Activated T-cell treated with anti-CD3 and anti-CD28 coated beads, Interleukin-2, amount 50 U/mL, for 24 hours (primary cell): Measurements from ENCODE around the gene OR4D9.
"Not testable (repeated sequence)": the region's sequence is repeated elsewhere in the genome, so short reads cannot be mapped to it uniquely, and the experiment has no call there.

Source experiments
- DNase-seq: peaks from one replicate; pipeline ENCODE4 v3.0.0-alpha.2; 2020
- H3K27ac Mint-ChIP-seq: 2 replicates; pipeline ENCODE4 v1.8.0; 2020; ENCODE audit warnings: mild to moderate bottlenecking, mixed read lengths
- H3K27me3 Mint-ChIP-seq: 2 replicates; pipeline ENCODE4 v1.8.0; 2020; ENCODE audit warnings: mixed read lengths
- H3K36me3 Mint-ChIP-seq: 2 replicates; pipeline ENCODE4 v1.8.0; 2020; ENCODE audit warnings: low read depth, mixed read lengths
- H3K4me1 Mint-ChIP-seq: 2 replicates; pipeline ENCODE4 v1.8.0; 2020; ENCODE audit warnings: low read depth, mixed read lengths
- H3K4me3 Mint-ChIP-seq: 2 replicates; pipeline ENCODE4 v1.8.0; 2020; ENCODE audit warnings: mild to moderate bottlenecking, moderate library complexity, mixed read lengths
- H3K9me3 Mint-ChIP-seq: 2 replicates; pipeline ENCODE4 v1.8.0; 2020; ENCODE audit warnings: mixed read lengths

The OR4D9 gene

DNA sequence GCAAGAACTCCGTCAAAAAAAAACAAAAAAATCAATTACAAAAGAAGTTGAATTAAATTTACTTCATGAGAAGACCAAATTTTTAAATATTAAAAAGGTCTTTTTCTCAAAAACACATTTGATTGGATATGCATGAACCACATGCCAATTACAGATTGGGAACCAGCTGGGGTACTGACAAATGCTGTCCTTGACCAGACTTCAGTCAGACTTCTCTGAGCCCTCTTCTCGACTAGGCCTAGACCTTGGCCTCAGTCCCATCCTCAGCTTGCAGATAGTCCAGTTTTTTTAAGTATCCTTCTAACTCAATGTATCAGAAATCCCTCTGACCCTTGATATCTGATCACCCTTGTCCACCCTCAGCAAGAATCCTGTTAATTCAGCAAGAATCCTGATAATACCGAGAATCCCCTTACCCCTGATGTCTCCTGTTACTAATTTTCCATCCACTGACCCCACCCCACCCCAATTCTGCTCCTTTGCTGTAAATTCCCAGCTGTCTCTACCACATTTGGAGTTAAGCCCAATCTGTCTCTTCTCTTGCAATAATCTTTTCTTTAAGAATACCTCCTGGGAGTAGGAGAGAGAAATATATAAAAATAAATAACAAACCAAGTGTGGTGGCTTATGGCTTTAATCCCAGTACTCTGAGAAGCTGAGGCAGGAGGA lies 30.9 kb downstream of the OR4D9 start:
- H3K4me3 Mint-ChIP-seq = no peak overlapping the region
- no peaks in the 10 kb centered on the region for H3K36me3 Mint-ChIP-seq
- no peak for DNase-seq
- no peaks in the 10 kb centered on the region for H3K27me3 Mint-ChIP-seq
- no peak overlapping the region for H3K27ac Mint-ChIP-seq
- no peaks in the 10 kb centered on the region for H3K9me3 Mint-ChIP-seq
- peaks cover 20% of the 10 kb centered on the region for H3K4me1 Mint-ChIP-seq

DNA sequence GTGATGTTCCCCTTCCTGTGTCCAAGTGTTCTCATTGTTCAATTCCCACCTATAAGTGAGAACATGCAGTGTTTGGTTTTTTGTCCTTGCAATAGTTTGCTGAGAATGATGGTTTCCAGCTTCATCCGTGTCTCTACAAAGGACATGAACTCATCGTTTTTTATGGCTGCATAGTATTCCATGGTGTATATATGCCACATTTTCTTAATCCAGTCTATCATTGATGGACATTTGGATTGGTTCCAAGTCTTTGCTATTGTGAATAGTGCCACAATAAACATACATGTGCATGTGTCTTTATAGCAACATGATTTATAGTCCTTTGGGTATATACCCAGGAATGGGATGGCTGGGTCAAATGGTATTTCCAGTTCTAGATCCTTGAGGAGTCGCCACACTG lies 32.4 kb downstream of the OR4D9 start:
- not testable (repeated sequence) for H3K9me3 Mint-ChIP-seq, DNase-seq, H3K36me3 Mint-ChIP-seq, H3K4me3 Mint-ChIP-seq, H3K27ac Mint-ChIP-seq, H3K27me3 Mint-ChIP-seq
- peaks cover 14% of the 10 kb centered on the region for H3K4me1 Mint-ChIP-seq

GRCh38 chr11:59544869-59545178 lies 33.5 kb downstream of the OR4D9 start:
- H3K27me3 Mint-ChIP-seq = no peaks in the 10 kb centered on the region
- no peak overlapping the region for H3K27ac Mint-ChIP-seq
- H3K9me3 Mint-ChIP-seq = no peaks in the 10 kb centered on the region
- H3K4me3 Mint-ChIP-seq = no peak overlapping the region
- DNase-seq = no peak
- no peaks in the 10 kb centered on the region for H3K36me3 Mint-ChIP-seq
- H3K4me1 Mint-ChIP-seq = peaks cover 23% of the 10 kb centered on the region

- peaks cover 1% of the 10 kb centered on the region for H3K36me3 Mint-ChIP-seq
- peaks cover 26% of the 10 kb centered on the region for H3K4me1 Mint-ChIP-seq
- H3K27ac Mint-ChIP-seq = no peak overlapping the region
- no peak for DNase-seq
- no peak overlapping the region for H3K4me3 Mint-ChIP-seq
- H3K9me3 Mint-ChIP-seq = no peaks in the 10 kb centered on the region
- no peaks in the 10 kb centered on the region for H3K27me3 Mint-ChIP-seq
These were observed 34.1 kb downstream of the OR4D9 start for GRCh38 chr11:59545179-59546020.

- H3K36me3 Mint-ChIP-seq, H3K4me3 Mint-ChIP-seq, H3K27ac Mint-ChIP-seq, DNase-seq, H3K9me3 Mint-ChIP-seq, H3K27me3 Mint-ChIP-seq: not testable (repeated sequence)
- H3K4me1 Mint-ChIP-seq = peaks cover 42% of the 10 kb centered on the region
These were observed 36.4 kb downstream of the OR4D9 start for GRCh38 chr11:59547605-59548308.

GRCh38 chr11:59548309-59548656 lies 36.9 kb downstream of the OR4D9 start:
- H3K27ac Mint-ChIP-seq = no peak overlapping the region
- H3K9me3 Mint-ChIP-seq = no peaks in the 10 kb centered on the region
- H3K36me3 Mint-ChIP-seq = peaks cover 1% of the 10 kb centered on the region
- no peak for DNase-seq
- no peak overlapping the region for H3K4me3 Mint-ChIP-seq
- H3K27me3 Mint-ChIP-seq = peaks cover 3% of the 10 kb centered on the region
- peaks cover 43% of the 10 kb centered on the region for H3K4me1 Mint-ChIP-seq

- peak; percentile 93 for DNase-seq
- Mint-ChIP-seq H3K27me3 (peaks cover 3% of the 10 kb centered on the region), H3K27ac (peak overlapping the region; percentile 98), H3K36me3 (peaks cover 1% of the 10 kb centered on the region), H3K4me1 (peaks cover 41% of the 10 kb centered on the region), H3K4me3 (peak overlapping the region; percentile 83), H3K9me3 (no peaks in the 10 kb centered on the region)
These were observed 39.1 kb downstream of the OR4D9 start for GRCh38 chr11:59550368-59550841.

DNA sequence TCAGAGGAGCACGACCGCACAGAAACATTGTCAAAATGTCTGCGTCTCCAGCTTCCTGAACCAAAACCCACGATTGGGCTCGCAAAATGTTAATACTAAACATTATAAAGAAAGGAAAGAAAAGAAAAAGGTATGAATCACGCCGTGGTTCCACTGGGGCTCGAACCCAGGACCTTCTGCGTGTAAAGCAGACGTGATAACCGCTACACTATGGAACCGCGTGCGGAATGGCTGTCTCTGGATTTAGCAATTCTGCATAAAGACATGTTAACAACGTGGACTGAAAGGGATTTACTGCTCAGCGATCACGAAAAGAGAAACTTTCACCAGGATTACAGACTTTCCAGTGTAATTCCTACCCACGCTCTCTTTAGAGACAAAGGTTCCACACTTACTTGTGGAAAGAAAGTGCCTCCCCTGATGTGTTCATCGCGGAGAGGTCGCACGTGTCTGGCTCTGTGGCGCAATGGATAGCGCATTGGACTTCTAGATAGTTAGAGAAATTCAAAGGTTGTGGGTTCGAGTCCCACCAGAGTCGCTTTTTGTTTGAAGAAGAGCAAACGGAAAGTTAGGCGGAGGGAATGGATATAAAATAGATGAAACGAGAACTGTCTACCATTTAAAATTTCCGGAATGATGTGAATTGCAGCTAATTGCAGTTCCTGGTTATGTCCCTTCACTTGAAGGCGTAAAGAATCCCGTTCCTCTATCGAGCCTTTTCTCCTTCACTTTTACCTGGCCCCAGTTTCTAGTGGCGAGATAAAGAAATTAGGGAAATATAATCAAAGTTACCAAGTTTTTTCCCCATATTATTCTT lies 39.7 kb downstream of the OR4D9 start:
- Mint-ChIP-seq H3K36me3 (peaks cover 1% of the 10 kb centered on the region), H3K4me3 (peak overlapping the region; percentile 83)
- DNase-seq = peak; percentile 86

GRCh38 chr11:59551659-59552521 lies 40.6 kb downstream of the OR4D9 start:
- Mint-ChIP-seq H3K27me3 (peaks cover 3% of the 10 kb centered on the region), H3K9me3 (no peaks in the 10 kb centered on the region), H3K4me3 (peak overlapping the region; percentile 83), H3K4me1 (peaks cover 52% of the 10 kb centered on the region), H3K36me3 (peaks cover 1% of the 10 kb centered on the region), H3K27ac (peak overlapping the region; percentile 98)
- no peak for DNase-seq

More for the DNA sequence above, 39.7 kb downstream of the OR4D9 start:
- peaks cover 3% of the 10 kb centered on the region for H3K27me3 Mint-ChIP-seq
- peaks cover 44% of the 10 kb centered on the region for H3K4me1 Mint-ChIP-seq
- peak overlapping the region; percentile 98 for H3K27ac Mint-ChIP-seq
- no peaks in the 10 kb centered on the region for H3K9me3 Mint-ChIP-seq

DNA sequence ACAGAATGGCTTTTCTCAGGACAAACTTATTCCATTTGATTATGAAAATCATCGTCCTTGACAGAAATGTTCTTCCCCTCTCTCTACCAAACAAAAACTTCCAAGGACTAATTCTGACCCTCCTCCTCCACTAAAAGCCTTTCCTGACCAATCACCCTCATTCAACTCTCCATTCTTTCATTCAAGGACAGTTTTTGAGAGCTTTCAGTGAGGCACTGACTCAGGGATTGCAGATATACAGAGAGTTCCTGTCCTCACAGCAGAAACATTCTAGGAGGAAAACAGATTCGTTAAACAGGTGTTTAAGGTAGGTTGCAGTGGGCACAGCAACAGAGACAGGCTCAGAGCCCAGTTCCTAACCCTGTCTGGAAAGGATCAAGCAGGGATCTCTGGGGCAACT lies 41.5 kb downstream of the OR4D9 start:
- peaks cover 3% of the 10 kb centered on the region for H3K27me3 Mint-ChIP-seq
- no peak overlapping the region for H3K4me3 Mint-ChIP-seq
- H3K36me3 Mint-ChIP-seq = peaks cover 1% of the 10 kb centered on the region
- no peak overlapping the region for H3K27ac Mint-ChIP-seq
- H3K4me1 Mint-ChIP-seq = peaks cover 58% of the 10 kb centered on the region
- H3K9me3 Mint-ChIP-seq = no peaks in the 10 kb centered on the region
- no peak for DNase-seq

DNA sequence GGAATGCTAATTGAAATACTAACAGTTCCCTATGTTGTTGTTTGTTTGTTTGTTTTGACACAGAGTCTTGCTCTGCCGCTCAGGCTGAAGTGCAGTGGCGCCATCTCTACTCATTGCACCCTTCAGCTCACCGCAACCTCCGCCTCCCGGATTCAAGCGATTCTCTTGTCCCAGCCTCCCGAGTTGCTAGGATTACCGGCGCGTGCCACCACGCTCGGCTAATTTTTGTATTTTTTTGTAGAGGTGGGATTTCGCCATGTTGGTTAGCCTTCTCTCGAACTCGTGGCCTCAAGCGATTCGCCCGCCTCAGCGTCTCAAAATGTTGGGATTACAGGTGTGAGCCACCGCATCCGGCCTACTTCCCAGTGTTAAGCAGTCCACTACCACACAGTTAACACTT lies 42.0 kb downstream of the OR4D9 start:
- DNase-seq = no peak
- Mint-ChIP-seq H3K36me3 (peaks cover 1% of the 10 kb centered on the region), H3K27me3 (peaks cover 3% of the 10 kb centered on the region), H3K4me3 (no peak overlapping the region), H3K4me1 (peaks cover 59% of the 10 kb centered on the region), H3K27ac (no peak overlapping the region), H3K9me3 (no peaks in the 10 kb centered on the region)

DNA sequence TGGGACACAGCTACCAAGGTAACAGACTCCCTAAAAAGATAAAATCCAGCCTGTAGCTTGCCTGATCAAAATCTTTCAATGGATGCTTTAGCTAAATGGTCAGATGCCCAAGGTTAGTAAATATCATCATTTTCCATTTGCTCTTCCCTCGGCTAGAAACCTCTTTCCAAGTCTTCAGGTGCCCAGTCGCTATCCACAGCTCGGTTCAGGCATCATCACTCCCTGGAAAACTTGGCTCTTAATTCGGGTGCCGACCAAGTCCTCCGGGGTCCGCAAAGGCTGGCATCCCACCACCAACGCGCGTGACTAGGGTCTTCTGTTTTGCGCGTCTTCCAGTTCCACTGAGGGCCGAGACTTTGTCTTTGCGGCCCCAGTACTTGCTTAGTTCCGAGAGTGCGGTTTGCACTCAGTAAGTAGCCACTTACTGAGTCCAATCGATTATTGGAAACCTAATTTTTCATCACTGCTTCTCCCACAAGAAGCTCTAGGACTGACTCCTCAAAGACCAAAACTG lies 44.3 kb downstream of the OR4D9 start:
- peaks cover 5% of the 10 kb centered on the region for H3K36me3 Mint-ChIP-seq
- H3K4me1 Mint-ChIP-seq = peaks cover 60% of the 10 kb centered on the region
- H3K9me3 Mint-ChIP-seq = no peaks in the 10 kb centered on the region
- H3K4me3 Mint-ChIP-seq = peak overlapping the region; percentile 78
- H3K27ac Mint-ChIP-seq = peak overlapping the region; percentile 94
- no peak for DNase-seq
- peaks cover 3% of the 10 kb centered on the region for H3K27me3 Mint-ChIP-seq

DNA sequence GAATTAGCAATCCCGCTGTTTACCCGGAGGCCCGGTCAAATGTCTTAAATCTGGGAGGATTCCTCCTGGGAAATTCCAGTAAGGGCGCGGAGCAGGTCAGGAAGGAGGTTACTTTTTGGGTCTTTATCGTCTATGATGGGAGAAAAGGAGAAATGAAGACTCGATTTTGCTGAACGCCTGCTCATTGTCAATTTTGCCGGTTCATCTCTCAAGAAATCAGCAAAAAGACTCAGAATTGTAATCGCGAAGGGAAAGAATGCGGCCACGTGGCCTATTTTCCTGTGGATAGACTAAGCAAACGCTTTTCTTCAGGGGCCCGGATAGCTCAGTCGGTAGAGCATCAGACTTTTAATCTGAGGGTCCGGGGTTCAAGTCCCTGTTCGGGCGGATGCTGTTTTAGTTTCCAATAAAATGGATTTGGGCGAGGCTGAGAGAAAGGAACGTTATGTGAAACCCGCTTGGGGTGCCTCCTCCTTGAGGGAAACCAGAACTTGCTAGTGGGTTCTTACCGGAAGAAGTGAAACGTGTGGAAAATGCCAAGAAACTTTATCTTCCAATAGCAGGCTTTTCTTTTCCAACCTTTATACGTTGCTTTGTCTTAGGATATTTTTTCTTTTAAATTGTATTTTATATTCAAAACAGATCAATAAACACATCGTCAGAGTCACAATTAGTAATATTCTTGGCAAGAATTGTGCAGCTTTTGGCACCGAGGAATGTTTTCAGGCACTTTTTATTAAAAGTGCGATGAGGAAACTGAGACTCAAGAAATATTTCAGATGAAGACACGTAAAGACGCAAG lies 45.0 kb downstream of the OR4D9 start:
- H3K4me1 Mint-ChIP-seq = peaks cover 60% of the 10 kb centered on the region
- peak overlapping the region; percentile 94 for H3K27ac Mint-ChIP-seq
- peaks cover 5% of the 10 kb centered on the region for H3K36me3 Mint-ChIP-seq
- DNase-seq = peak; percentile 90
- peak overlapping the region; percentile 78 for H3K4me3 Mint-ChIP-seq
- no peaks in the 10 kb centered on the region for H3K9me3 Mint-ChIP-seq
- H3K27me3 Mint-ChIP-seq = peaks cover 2% of the 10 kb centered on the region
